MCF 10A (cell line): ENCODE results near the gene ASB2. TPM values are rescaled to one million over a fixed set of nuclear protein-coding genes. Genes with fewer than 3 reads are reported as not detected.

Experiments
- BruUV-seq: library from RNA; stranded (reverse); fragments of 400-500 nt; replicated peaks from 2 replicates; lab custom pipeline; 2021; lab: Mats Ljungman, UMichigan
- CTCF ChIA-PET: fragments of 300-600 bp; sonication (Branson Sonifier 250); formaldehyde crosslinking; extraction: SDS; loops from one replicate; lab custom pipeline; 2021; ENCODE audit warnings: antibody characterized with exemption, inconsistent platforms; lab: Yijun Ruan, JAX
- POLR2A ChIA-PET: fragments of 300-600, 350-650 bp; sonication (Branson Sonifier 250); formaldehyde crosslinking; extraction: SDS; loops from one replicate; lab custom pipeline; 2020; ENCODE audit warnings: antibody characterized with exemption, inconsistent platforms; lab: Yijun Ruan, JAX
- DNase-seq: peaks from one replicate; pipeline ENCODE4 v3.0.0-alpha.2; 2018; ENCODE audit not compliant: unreplicated experiment
- H3K27ac Mint-ChIP-seq: one replicate; pipeline ENCODE4 v1.8.0; 2022; ENCODE audit warnings: mild to moderate bottlenecking, low read depth, mixed read lengths; ENCODE audit not compliant: unreplicated experiment
- H3K27me3 Mint-ChIP-seq: one replicate; pipeline ENCODE4 v1.8.0; 2022; ENCODE audit warnings: mixed read lengths; ENCODE audit not compliant: insufficient read depth, unreplicated experiment
- H3K36me3 Mint-ChIP-seq: one replicate; pipeline ENCODE4 v1.8.0; 2022; ENCODE audit warnings: mild to moderate bottlenecking, moderate library complexity, mixed read lengths; ENCODE audit not compliant: insufficient read depth, unreplicated experiment
- H3K4me1 Mint-ChIP-seq: one replicate; pipeline ENCODE4 v1.8.0; 2022; ENCODE audit warnings: mixed read lengths; ENCODE audit not compliant: insufficient read depth, unreplicated experiment
- H3K4me3 Mint-ChIP-seq: one replicate; pipeline ENCODE4 v1.8.0; 2022; ENCODE audit warnings: mild to moderate bottlenecking, moderate library complexity, mixed read lengths; ENCODE audit not compliant: unreplicated experiment
- H3K9me3 Mint-ChIP-seq: one replicate; pipeline ENCODE4 v1.8.0; 2022; ENCODE audit warnings: mixed read lengths; ENCODE audit not compliant: unreplicated experiment
- CTCF ChIP-seq: fragments of 200-600 bp; IDR thresholded peaks from one replicate; pipeline ENCODE4 v1.8.0; 2022; ENCODE audit warnings: antibody characterized with exemption, mild to moderate bottlenecking; ENCODE audit not compliant: unreplicated experiment
- intact Hi-C: fragments of 100-400 bp; cut with micrococcal nuclease; formaldehyde crosslinking; loops from 2 replicates; pipeline ENCODE4 v1.14.1; 2022
- total RNA-seq: library from RNA; stranded (reverse); gene quantifications from 2 replicates; pipeline ENCODE4 v1.2.3, GENCODE V29; 2022

Gene ASB2
- total RNA-seq, 1 experiment from 2014 or later = not detected

- no peak for DNase-seq
- POLR2A ChIA-PET = interaction anchor here (0.6 to 0.7 kb wide), 2 partner anchors 31 to 743 kb away, joined by 3 read pairs; no protein-coding TSS in a partner anchor
- no TSS peak for BruUV-seq
Measured at GRCh38 chr14:94019329-94019728, 43.0 kb upstream of the ASB2 start.

DNA sequence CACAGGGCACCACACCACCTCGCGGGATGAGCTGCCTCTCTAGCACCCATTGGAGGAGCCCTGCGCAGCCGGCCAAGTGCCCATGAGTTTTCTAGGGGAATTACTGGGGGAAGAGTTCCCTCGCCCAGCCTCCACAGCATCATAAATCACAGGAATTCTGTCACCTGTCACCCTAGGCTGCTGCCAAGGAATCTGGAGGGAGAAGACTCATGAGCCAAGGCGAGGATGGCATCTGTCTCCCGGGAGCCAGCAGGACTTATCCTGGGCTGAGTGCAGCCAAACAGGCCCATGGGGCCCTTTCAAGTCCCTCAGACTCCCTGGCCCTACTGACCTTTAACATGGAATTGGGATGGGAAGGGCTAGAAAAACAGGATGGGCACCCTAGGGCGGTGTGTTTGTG is 41.9 kb upstream of the ASB2 start:
- POLR2A ChIA-PET = no interaction called here
- CTCF ChIA-PET = interaction anchor here (0.5 to 1.0 kb wide), 4 partner anchors 13 to 1071 kb away, joined by 3 to 4 read pairs (median 4); no protein-coding TSS in a partner anchor
- no peak overlapping the region for H3K27ac Mint-ChIP-seq
- no peak for DNase-seq
- no peaks in the 10 kb centered on the region for H3K36me3 Mint-ChIP-seq
- intact Hi-C loops = no loop called here
- H3K4me3 Mint-ChIP-seq = no peak overlapping the region
- BruUV-seq = no TSS peak
- TF ChIP-seq CTCF = no peak
- H3K27me3 Mint-ChIP-seq = peaks cover 12% of the 10 kb centered on the region
- no peaks in the 10 kb centered on the region for H3K9me3 Mint-ChIP-seq
- peaks cover 11% of the 10 kb centered on the region for H3K4me1 Mint-ChIP-seq

More at GRCh38 chr14:94019329-94019728, 43.0 kb upstream of the ASB2 start:
- Mint-ChIP-seq H3K4me3 (no peak overlapping the region), H3K36me3 (no peaks in the 10 kb centered on the region), H3K27ac (no peak overlapping the region), H3K4me1 (peaks cover 11% of the 10 kb centered on the region), H3K27me3 (peaks cover 12% of the 10 kb centered on the region), H3K9me3 (no peaks in the 10 kb centered on the region)
- intact Hi-C loops = no loop called here
- CTCF ChIA-PET = interaction anchor here (0.6 to 1.5 kb wide), 4 partner anchors 17 to 117 kb away, joined by 3 to 5 read pairs (median 4); no protein-coding TSS in a partner anchor
- TF ChIP-seq CTCF = no peak

DNA sequence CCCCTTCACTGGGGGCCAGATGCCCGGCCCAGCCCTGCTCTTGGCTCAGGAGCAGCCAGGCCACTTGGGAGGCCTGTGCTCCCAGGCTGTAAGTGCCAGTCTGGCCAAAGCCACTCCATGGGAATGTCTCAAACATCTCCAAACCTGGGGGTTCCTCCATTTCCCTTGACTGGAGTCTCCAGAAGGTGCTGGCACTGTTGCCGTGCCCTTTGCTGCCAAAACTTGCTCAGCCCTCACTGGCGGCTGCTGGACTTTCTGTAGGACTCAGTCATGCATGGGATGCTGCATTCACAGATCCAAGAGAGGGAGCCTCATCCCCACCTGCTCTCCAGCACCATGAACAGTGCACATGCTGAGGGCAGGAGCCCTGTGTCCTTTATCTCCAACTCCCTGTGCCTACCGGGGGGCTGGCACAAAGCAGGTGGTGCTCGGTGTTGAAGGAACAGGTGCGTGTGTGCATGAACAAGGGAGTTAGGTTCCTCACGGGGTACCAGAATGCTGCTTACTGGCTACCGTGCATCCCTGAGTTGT is 40.1 kb upstream of the ASB2 start:
- peaks cover 12% of the 10 kb centered on the region for H3K27me3 Mint-ChIP-seq
- no peak for TF ChIP-seq CTCF
- H3K36me3 Mint-ChIP-seq = no peaks in the 10 kb centered on the region
- H3K27ac Mint-ChIP-seq = no peak overlapping the region
- POLR2A ChIA-PET = no interaction called here
- peaks cover 2% of the 10 kb centered on the region for H3K4me1 Mint-ChIP-seq
- no peaks in the 10 kb centered on the region for H3K9me3 Mint-ChIP-seq
- CTCF ChIA-PET = interaction anchor here (1.6 kb wide), 1 partner anchor 20 kb away, joined by 8 read pairs; no protein-coding TSS in a partner anchor
- DNase-seq = no peak
- no peak overlapping the region for H3K4me3 Mint-ChIP-seq
- no TSS peak for BruUV-seq
- intact Hi-C loops = no loop called here

GRCh38 chr14:94015223-94015622 is 38.9 kb upstream of the ASB2 start:
- CTCF ChIA-PET = interaction anchor here (1.2 to 1.7 kb wide), 3 partner anchors 11 to 167 kb away, joined by 3 to 4 read pairs (median 3); no protein-coding TSS in a partner anchor
- DNase-seq = no peak
- Mint-ChIP-seq H3K9me3 (no peaks in the 10 kb centered on the region), H3K27ac (no peak overlapping the region), H3K4me3 (no peak overlapping the region), H3K4me1 (peaks cover 4% of the 10 kb centered on the region), H3K27me3 (peaks cover 12% of the 10 kb centered on the region), H3K36me3 (no peaks in the 10 kb centered on the region)
- intact Hi-C loops = no loop called here
- POLR2A ChIA-PET = no interaction called here
- no peak for TF ChIP-seq CTCF
- no TSS peak for BruUV-seq
